Loucy (cell line): ENCODE data around the gene IFNE.
A peak's percentile ranks its signal among the peaks of the same experiment; 100 is the strongest.

ENCODE experiments used
- H2AFZ ChIP-seq: fragments of 200-600 bp; sonication (generic); 2 replicates; pipeline ENCODE4 v1.6.0; 2016; ENCODE audit warnings: antibody characterized with exemption, mild to moderate bottlenecking, low read length, moderate library complexity
- H3F3A ChIP-seq: fragments of 200-600 bp; 2 replicates; pipeline ENCODE4 v1.6.0; 2016; ENCODE audit warnings: antibody characterized with exemption, low read depth, mild to moderate bottlenecking
- H3K27me3 ChIP-seq: fragments of 200-600 bp; sonication (generic); 2 replicates; pipeline ENCODE4 v1.6.1; 2014; ENCODE audit warnings: low read length, mild to moderate bottlenecking; ENCODE audit not compliant: insufficient read depth, poor library complexity, severe bottlenecking
- H3K36me3 ChIP-seq: fragments of 200-600 bp; sonication (generic); 2 replicates; pipeline ENCODE4 v1.6.1; 2016; ENCODE audit warnings: low read length; ENCODE audit not compliant: insufficient read depth
- H3K4me1 ChIP-seq: fragments of 200-600 bp; sonication (generic); 2 replicates; pipeline ENCODE4 v1.5.1; 2014; ENCODE audit warnings: low read length, mild to moderate bottlenecking; ENCODE audit not compliant: insufficient read depth, poor library complexity, severe bottlenecking
- H3K4me2 ChIP-seq: fragments of 200-600 bp; sonication (generic); 2 replicates; pipeline ENCODE4 v1.6.0; 2014; ENCODE audit warnings: antibody characterized with exemption, low read length, low read depth, mild to moderate bottlenecking; ENCODE audit not compliant: poor library complexity, severe bottlenecking
- H3K4me3 ChIP-seq: fragments of 200-600 bp; sonication (generic); 2 replicates; pipeline ENCODE4 v1.5.1; 2014; ENCODE audit warnings: low read length, mild to moderate bottlenecking, mixed read lengths; ENCODE audit not compliant: poor library complexity, severe bottlenecking
- H3K79me2 ChIP-seq: fragments of 200-600 bp; sonication (generic); 2 replicates; pipeline ENCODE4 v1.6.1; 2014; ENCODE audit warnings: low read length; ENCODE audit not compliant: insufficient read depth
- H3K9ac ChIP-seq: fragments of 200-600 bp; sonication (generic); 2 replicates; pipeline ENCODE4 v1.6.0; 2014; ENCODE audit warnings: mild to moderate bottlenecking, low read depth, low read length, moderate library complexity; ENCODE audit not compliant: poor library complexity, severe bottlenecking
- H3K9me2 ChIP-seq: fragments of 200-600 bp; sonication (generic); replicated peaks from 2 replicates; pipeline ENCODE4 v1.6.1; 2016; ENCODE audit warnings: low read depth, low read length, mixed read lengths
- H3K9me3 ChIP-seq: fragments of 200-600 bp; sonication (generic); 2 replicates; pipeline ENCODE4 v1.6.1; 2014; ENCODE audit warnings: mild to moderate bottlenecking, antibody characterized with exemption, low read length, low read depth; ENCODE audit not compliant: insufficient read depth
- H4K20me1 ChIP-seq: fragments of 200-600 bp; sonication (generic); 2 replicates; pipeline ENCODE4 v1.6.0; 2014; ENCODE audit warnings: antibody characterized with exemption, low read length, mild to moderate bottlenecking; ENCODE audit not compliant: insufficient read depth, poor library complexity, severe bottlenecking
- EZH2phosphoT487 ChIP-seq: fragments of 200-600 bp; IDR thresholded peaks from 2 replicates; pipeline ENCODE4 v1.6.1; 2018; ENCODE audit warnings: antibody characterized with exemption, mild to moderate bottlenecking, moderate library complexity, borderline replicate concordance
- TF ChIP-seq, protein P1 (sequence below): fragments of 200-600 bp; sonication (generic); conservative IDR thresholded peaks from 2 replicates; pipeline ENCODE4 v1.5.1; 2014; ENCODE audit warnings: mild to moderate bottlenecking, antibody characterized with exemption, low read length

The IFNE gene

DNA sequence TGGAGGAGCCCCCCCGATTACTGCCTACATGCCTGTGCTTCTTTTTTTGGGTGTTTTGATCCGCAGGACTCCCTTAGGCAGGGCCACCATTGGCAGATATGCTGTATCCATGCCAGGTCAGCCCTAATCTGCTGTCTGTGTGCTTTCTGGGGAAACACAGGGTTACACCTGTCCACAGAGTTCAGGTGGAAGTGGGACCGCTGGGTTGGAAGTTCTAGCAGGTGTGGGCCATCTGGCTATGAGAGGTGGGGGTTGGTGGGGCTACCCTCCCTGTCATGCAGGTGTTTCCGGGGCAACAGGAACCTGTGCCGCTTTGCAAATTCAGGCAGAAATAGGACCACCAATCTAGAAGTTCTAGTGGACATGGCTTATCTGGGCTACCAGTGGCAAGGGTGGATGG lies 17.0 kb downstream of the IFNE start:
- no peaks in the 10 kb centered on the region for H3K36me3 ChIP-seq
- no peak overlapping the region for H3K4me3 ChIP-seq
- H3K4me1 ChIP-seq, result no peaks in the 10 kb centered on the region
- no peak overlapping the region for H2AFZ ChIP-seq
- TF ChIP-seq EZH2phosphoT487, result no peak
- TF ChIP-seq, protein P1, sequence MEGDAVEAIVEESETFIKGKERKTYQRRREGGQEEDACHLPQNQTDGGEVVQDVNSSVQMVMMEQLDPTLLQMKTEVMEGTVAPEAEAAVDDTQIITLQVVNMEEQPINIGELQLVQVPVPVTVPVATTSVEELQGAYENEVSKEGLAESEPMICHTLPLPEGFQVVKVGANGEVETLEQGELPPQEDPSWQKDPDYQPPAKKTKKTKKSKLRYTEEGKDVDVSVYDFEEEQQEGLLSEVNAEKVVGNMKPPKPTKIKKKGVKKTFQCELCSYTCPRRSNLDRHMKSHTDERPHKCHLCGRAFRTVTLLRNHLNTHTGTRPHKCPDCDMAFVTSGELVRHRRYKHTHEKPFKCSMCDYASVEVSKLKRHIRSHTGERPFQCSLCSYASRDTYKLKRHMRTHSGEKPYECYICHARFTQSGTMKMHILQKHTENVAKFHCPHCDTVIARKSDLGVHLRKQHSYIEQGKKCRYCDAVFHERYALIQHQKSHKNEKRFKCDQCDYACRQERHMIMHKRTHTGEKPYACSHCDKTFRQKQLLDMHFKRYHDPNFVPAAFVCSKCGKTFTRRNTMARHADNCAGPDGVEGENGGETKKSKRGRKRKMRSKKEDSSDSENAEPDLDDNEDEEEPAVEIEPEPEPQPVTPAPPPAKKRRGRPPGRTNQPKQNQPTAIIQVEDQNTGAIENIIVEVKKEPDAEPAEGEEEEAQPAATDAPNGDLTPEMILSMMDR, result no peak
- no peak overlapping the region for H3K4me2 ChIP-seq
- H3K9ac ChIP-seq, result no peak overlapping the region
- H3F3A ChIP-seq, result no peaks in the 10 kb centered on the region
- H3K79me2 ChIP-seq, result no peaks in the 10 kb centered on the region
- no peaks in the 10 kb centered on the region for H3K9me2 ChIP-seq
- H3K9me3 ChIP-seq, result no peaks in the 10 kb centered on the region
- H3K27me3 ChIP-seq, result no peaks in the 10 kb centered on the region
- no peaks in the 10 kb centered on the region for H4K20me1 ChIP-seq

DNA sequence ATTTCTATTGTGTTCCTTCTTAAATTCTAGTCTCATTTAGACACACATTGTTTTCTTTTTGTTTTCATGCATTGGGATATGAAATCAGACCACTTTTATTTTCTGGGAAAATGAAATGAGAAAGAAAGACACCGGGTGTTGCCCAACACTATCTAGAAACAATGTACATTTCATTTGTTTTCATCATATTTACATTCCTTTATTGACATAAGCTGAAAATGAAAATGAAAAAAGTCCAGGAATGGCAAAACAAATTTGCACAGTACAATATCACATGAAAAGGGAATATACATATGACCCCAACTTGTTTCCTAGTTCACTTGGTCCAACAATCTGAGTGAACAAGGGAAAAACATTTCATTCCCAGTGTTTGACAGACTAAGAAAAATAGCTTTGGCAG lies 20.7 kb downstream of the IFNE start:
- H3K9me2 ChIP-seq, result no peaks in the 10 kb centered on the region
- H3K4me3 ChIP-seq, result no peak overlapping the region
- no peaks in the 10 kb centered on the region for H3K36me3 ChIP-seq
- H3K79me2 ChIP-seq, result no peaks in the 10 kb centered on the region
- H2AFZ ChIP-seq, result no peak overlapping the region
- H3F3A ChIP-seq, result no peaks in the 10 kb centered on the region
- H3K4me1 ChIP-seq, result no peaks in the 10 kb centered on the region
- H3K4me2 ChIP-seq, result no peak overlapping the region
- no peaks in the 10 kb centered on the region for H4K20me1 ChIP-seq
- no peaks in the 10 kb centered on the region for H3K27me3 ChIP-seq
- no peak overlapping the region for H3K9ac ChIP-seq
- no peaks in the 10 kb centered on the region for H3K9me3 ChIP-seq
- no peak for TF ChIP-seq EZH2phosphoT487
- TF ChIP-seq, protein P1, result no peak

DNA sequence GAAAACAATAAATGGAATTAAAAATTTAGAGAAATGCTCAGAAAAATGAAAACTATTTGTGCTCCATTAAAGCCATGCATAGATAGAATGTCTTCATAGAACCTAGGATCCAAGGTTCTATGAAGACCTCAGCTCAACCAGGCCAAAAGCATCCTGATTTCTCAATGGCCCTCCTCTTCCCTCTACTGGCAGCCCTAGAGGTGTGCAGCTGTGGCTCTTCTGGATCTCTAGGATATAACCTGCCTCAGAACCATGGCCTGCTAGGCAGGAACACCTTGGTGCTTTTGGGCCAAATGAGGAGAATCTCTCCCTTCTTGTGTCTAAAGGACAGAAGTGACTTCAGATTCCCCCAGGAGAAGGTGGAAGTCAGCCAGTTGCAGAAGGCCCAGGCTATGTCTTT lies 26.8 kb downstream of the IFNE start:
- Histone ChIP-seq H3K27me3 (no peaks in the 10 kb centered on the region), H3K36me3 (no peaks in the 10 kb centered on the region), H4K20me1 (no peaks in the 10 kb centered on the region), H3K79me2 (no peaks in the 10 kb centered on the region), H3K4me1 (no peaks in the 10 kb centered on the region), H3K4me3 (no peak overlapping the region), H2AFZ (no peak overlapping the region), H3K9me2 (no peaks in the 10 kb centered on the region), H3F3A (no peaks in the 10 kb centered on the region), H3K9me3 (no peaks in the 10 kb centered on the region), H3K9ac (no peak overlapping the region), H3K4me2 (no peak overlapping the region)
- TF ChIP-seq, protein P1, result peak; percentile 66
- no peak for TF ChIP-seq EZH2phosphoT487
